IPS-18a (cell line): ENCODE measurements around the gene FCN2.

Source experiments
- H3K27ac ChIP-seq: one replicate; pipeline ENCODE4 v1.5.1; 2013; ENCODE audit warnings: low read length
- H3K27me3 ChIP-seq: one replicate; pipeline ENCODE4 v1.6.1; 2013; ENCODE audit warnings: mild to moderate bottlenecking, low read length; ENCODE audit not compliant: control insufficient read depth, insufficient read depth
- H3K36me3 ChIP-seq: one replicate; pipeline ENCODE4 v1.6.1; 2013; ENCODE audit warnings: low read depth, low read length; ENCODE audit not compliant: control insufficient read depth
- H3K4me1 ChIP-seq: one replicate; pipeline ENCODE4 v1.6.1; 2013; ENCODE audit warnings: low read depth, low read length; ENCODE audit not compliant: control insufficient read depth
- H3K4me3 ChIP-seq: one replicate; pipeline ENCODE4 v1.5.1; 2013; ENCODE audit warnings: low read length
- H3K9ac ChIP-seq: one replicate; pipeline ENCODE4 v1.6.1; 2013; ENCODE audit warnings: mild to moderate bottlenecking, low read length, moderate library complexity
- H3K9me3 ChIP-seq: one replicate; pipeline ENCODE4 v1.6.1; 2013; ENCODE audit warnings: low read depth, low read length; ENCODE audit not compliant: control insufficient read depth

The FCN2 gene

DNA sequence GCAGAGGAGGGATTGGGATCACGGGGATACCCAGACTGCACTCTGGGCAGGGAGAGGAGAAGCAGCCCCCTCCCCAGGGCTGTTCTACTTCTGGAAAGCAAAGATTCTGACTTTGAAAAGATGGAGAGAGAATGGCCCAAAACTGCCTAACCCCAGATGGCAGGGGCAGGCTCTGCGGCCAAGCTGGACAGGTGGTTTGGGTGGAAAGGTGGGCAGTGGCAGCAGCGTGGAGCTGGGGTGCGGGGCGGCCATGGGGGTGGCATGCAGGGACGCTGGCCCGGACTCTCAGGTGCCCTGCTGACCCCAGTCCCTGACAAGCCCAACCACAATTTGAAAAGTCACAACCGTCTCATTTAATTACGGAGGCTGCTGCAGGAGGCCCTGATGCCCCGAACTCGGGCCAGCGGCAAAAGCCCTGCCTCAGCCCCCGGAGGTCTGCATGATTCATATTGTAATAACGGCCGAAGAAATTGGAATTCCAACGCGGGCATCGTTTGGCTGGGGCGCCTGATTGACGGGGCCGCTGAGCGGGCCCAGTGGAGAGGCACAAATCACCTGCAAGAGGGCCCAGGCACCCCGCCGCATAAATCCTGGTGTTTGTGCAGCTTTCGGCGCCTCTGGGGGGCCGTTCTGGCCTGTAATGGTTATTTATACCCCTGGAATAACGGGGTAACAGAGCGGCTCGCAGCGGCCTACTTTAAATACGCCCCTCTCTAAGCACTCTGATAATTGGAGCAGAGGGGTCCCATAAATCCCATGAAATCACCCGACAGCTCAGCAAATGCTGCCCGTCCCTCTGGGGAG, 41.8 kb upstream of the FCN2 start:
- Histone ChIP-seq H3K4me3 (no peak overlapping the region), H3K36me3 (no peaks in the 10 kb centered on the region), H3K9me3 (no peaks in the 10 kb centered on the region), H3K27ac (no peak overlapping the region), H3K9ac (no peak overlapping the region), H3K4me1 (no peaks in the 10 kb centered on the region), H3K27me3 (no peaks in the 10 kb centered on the region)

GRCh38 chr9:134839455-134840125, 41.0 kb upstream of the FCN2 start:
- no peaks in the 10 kb centered on the region for H3K36me3 ChIP-seq
- H3K27ac ChIP-seq = no peak overlapping the region
- no peak overlapping the region for H3K4me3 ChIP-seq
- H3K4me1 ChIP-seq = no peaks in the 10 kb centered on the region
- no peak overlapping the region for H3K9ac ChIP-seq
- no peaks in the 10 kb centered on the region for H3K9me3 ChIP-seq
- H3K27me3 ChIP-seq = no peaks in the 10 kb centered on the region

- H3K27me3 ChIP-seq = no peaks in the 10 kb centered on the region
- H3K27ac ChIP-seq = no peak overlapping the region
- H3K4me1 ChIP-seq = no peaks in the 10 kb centered on the region
- no peak overlapping the region for H3K9ac ChIP-seq
- H3K36me3 ChIP-seq = no peaks in the 10 kb centered on the region
- no peak overlapping the region for H3K4me3 ChIP-seq
- no peaks in the 10 kb centered on the region for H3K9me3 ChIP-seq
Measured at GRCh38 chr9:134840511-134840910, 40.1 kb upstream of the FCN2 start.

DNA sequence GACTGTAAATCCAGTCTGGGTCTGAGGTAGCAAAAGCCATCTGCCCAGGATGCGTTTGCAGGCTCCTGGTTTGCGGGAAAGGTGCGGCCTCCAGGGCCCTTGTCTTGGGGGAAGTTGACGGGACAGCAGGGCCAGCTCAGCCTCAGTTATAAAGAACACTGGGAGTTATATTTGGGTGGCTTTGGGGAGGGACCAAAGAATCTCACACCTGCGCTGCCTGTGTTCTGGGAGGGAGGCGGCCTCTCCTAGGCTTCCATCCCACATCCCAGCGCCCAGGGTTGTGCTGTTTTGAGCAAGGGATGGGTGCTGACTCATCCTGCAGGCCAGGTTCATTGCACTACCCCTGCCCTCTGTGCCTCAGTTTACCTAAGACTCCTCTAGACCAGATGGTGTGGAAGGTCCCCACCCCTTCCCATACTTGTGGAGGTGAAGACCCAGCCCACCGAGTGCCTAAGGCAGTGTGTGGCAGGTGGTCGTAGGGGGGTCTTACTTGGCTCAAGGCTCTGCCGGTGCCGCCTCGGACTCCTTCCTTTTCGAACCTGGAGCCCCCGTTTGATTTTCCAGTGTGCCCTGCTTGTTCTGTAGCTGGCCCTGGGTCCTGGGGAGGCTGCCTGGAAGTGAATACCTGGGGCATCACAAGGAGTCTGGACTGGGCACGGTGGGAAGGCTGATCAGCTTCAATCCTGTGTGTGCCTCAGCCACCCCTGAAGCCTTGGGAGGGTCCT, 39.3 kb upstream of the FCN2 start:
- Histone ChIP-seq H3K4me1 (no peaks in the 10 kb centered on the region), H3K9ac (no peak overlapping the region), H3K27me3 (no peaks in the 10 kb centered on the region), H3K27ac (no peak overlapping the region), H3K4me3 (no peak overlapping the region), H3K36me3 (no peaks in the 10 kb centered on the region), H3K9me3 (no peaks in the 10 kb centered on the region)

DNA sequence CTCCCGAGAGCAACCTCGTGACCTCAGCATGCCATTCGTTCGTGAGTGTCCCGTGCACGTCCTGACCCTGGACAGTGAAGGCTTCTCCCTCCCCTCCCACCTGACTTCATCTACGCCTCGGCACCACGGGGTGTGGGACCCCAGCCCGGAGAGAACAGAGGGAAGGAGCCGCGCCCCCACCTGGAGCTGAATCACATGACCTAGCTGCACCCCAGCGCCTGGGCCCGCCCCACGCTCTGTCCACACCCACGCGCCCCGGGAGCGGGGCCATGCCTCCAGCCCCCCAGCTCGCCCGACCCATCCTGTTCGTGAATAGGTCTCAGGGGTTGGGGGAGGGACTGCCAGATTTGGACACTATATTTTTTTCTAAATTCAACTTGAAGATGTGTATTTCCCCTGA, 38.3 kb upstream of the FCN2 start:
- Histone ChIP-seq H3K27ac (no peak overlapping the region), H3K4me1 (no peaks in the 10 kb centered on the region), H3K9ac (no peak overlapping the region), H3K9me3 (no peaks in the 10 kb centered on the region), H3K36me3 (no peaks in the 10 kb centered on the region), H3K4me3 (no peak overlapping the region), H3K27me3 (no peaks in the 10 kb centered on the region)

- H3K4me3 ChIP-seq = no peak overlapping the region
- H3K9ac ChIP-seq = no peak overlapping the region
- no peaks in the 10 kb centered on the region for H3K36me3 ChIP-seq
- no peak overlapping the region for H3K27ac ChIP-seq
- no peaks in the 10 kb centered on the region for H3K4me1 ChIP-seq
- no peaks in the 10 kb centered on the region for H3K9me3 ChIP-seq
- H3K27me3 ChIP-seq = no peaks in the 10 kb centered on the region
Measured at GRCh38 chr9:134843740-134844139, 36.9 kb upstream of the FCN2 start.

DNA sequence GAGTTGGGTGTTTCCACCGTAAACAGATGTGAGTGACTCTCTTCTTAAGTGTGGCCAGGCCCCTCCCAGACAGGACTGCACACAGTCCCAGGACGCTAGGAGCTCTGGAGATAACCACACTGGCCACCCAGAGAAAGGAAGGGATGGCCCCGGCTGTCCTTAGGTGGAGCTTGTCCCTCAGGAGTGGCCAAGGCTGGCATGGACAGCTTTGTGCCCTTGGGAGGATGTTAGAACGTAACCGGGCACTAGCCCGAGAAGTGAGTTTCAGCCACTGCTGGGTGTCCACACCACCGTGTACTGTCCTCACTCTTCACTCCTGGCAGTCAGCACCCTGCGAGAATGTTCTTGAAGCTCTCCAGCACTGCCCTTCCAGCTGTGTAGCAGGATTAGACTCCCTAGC, 35.8 kb upstream of the FCN2 start:
- Histone ChIP-seq H3K9me3 (no peaks in the 10 kb centered on the region), H3K4me1 (no peaks in the 10 kb centered on the region), H3K27ac (no peak overlapping the region), H3K36me3 (no peaks in the 10 kb centered on the region), H3K27me3 (no peaks in the 10 kb centered on the region), H3K9ac (no peak overlapping the region), H3K4me3 (no peak overlapping the region)

- H3K36me3 ChIP-seq = no peaks in the 10 kb centered on the region
Measured at GRCh38 chr9:134846187-134846586, 34.4 kb upstream of the FCN2 start.

GRCh38 chr9:134846699-134847098, 33.9 kb upstream of the FCN2 start:
- no peaks in the 10 kb centered on the region for H3K9me3 ChIP-seq

More at GRCh38 chr9:134846187-134846586, 34.4 kb upstream of the FCN2 start:
- Histone ChIP-seq H3K9me3 (no peaks in the 10 kb centered on the region), H3K4me1 (no peaks in the 10 kb centered on the region), H3K4me3 (no peak overlapping the region), H3K9ac (no peak overlapping the region), H3K27ac (no peak overlapping the region), H3K27me3 (no peaks in the 10 kb centered on the region)

DNA sequence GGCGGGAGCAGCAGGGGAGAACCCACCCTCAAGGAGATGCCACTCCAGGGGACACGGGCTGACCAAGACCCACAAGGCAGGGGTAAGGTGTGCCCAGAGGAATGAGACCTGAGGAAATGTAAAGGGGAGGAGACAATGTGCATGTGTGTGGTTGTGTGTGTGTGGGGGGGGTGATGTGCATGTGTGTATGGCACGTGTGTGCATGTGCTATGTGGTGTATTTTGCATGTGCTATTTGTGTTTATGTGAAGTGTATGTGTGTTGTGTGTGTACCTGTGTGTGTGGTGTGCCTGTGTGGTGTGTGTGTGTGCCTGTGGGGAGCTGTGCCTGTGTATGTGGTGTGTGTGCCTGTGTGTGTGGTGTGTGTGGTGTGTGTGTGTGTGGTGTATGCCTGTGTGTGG, 33.5 kb upstream of the FCN2 start:
- H3K9me3 ChIP-seq = no peaks in the 10 kb centered on the region
- H3K27ac ChIP-seq = no peak overlapping the region
- no peak overlapping the region for H3K4me3 ChIP-seq
- no peaks in the 10 kb centered on the region for H3K4me1 ChIP-seq
- no peaks in the 10 kb centered on the region for H3K36me3 ChIP-seq
- no peak overlapping the region for H3K9ac ChIP-seq
- no peaks in the 10 kb centered on the region for H3K27me3 ChIP-seq

More at GRCh38 chr9:134846699-134847098, 33.9 kb upstream of the FCN2 start:
- Histone ChIP-seq H3K36me3 (no peaks in the 10 kb centered on the region), H3K27ac (no peak overlapping the region), H3K4me3 (no peak overlapping the region), H3K4me1 (no peaks in the 10 kb centered on the region), H3K27me3 (no peaks in the 10 kb centered on the region), H3K9ac (no peak overlapping the region)

GRCh38 chr9:134847752-134848432, 32.7 kb upstream of the FCN2 start:
- H3K27me3 ChIP-seq = no peaks in the 10 kb centered on the region
- H3K4me1 ChIP-seq = no peaks in the 10 kb centered on the region
- H3K27ac ChIP-seq = no peak overlapping the region
- H3K36me3 ChIP-seq = no peaks in the 10 kb centered on the region
- no peak overlapping the region for H3K4me3 ChIP-seq
- no peaks in the 10 kb centered on the region for H3K9me3 ChIP-seq
- no peak overlapping the region for H3K9ac ChIP-seq
